ENCODE results near the gene LRRFIP2.

LRRFIP2 gene

DNA sequence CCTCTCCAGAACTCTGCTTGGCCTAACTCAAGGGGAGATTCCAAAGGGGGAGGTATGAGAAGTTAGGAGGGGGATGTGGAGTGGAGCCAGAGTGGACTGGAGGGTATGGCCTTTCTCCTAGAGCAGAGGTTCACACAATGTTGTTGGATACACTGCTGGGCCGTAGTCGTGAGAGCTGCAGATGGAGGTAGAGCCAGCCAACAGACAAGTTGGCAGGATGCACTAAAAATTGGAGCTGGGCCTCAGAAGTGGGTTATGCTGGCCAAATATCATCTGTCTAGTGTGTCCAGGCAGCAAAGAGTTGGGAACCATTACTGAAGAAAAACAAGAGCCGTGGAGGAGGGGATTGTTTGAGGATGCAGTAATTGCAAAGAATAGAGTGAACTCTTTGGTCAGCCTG is 27.7 kb upstream of the LRRFIP2 start:
- no peak overlapping the region for H3K4me3 ChIP-seq (ENCODE audit: low read length)
- TF ChIP-seq, protein P1, sequence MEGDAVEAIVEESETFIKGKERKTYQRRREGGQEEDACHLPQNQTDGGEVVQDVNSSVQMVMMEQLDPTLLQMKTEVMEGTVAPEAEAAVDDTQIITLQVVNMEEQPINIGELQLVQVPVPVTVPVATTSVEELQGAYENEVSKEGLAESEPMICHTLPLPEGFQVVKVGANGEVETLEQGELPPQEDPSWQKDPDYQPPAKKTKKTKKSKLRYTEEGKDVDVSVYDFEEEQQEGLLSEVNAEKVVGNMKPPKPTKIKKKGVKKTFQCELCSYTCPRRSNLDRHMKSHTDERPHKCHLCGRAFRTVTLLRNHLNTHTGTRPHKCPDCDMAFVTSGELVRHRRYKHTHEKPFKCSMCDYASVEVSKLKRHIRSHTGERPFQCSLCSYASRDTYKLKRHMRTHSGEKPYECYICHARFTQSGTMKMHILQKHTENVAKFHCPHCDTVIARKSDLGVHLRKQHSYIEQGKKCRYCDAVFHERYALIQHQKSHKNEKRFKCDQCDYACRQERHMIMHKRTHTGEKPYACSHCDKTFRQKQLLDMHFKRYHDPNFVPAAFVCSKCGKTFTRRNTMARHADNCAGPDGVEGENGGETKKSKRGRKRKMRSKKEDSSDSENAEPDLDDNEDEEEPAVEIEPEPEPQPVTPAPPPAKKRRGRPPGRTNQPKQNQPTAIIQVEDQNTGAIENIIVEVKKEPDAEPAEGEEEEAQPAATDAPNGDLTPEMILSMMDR (conservative IDR thresholded peaks at IDR 0.05; ENCODE audit: low read depth, low read length) = no peak
- no peak for DNase-seq (ENCODE audit: low read depth)

DNA sequence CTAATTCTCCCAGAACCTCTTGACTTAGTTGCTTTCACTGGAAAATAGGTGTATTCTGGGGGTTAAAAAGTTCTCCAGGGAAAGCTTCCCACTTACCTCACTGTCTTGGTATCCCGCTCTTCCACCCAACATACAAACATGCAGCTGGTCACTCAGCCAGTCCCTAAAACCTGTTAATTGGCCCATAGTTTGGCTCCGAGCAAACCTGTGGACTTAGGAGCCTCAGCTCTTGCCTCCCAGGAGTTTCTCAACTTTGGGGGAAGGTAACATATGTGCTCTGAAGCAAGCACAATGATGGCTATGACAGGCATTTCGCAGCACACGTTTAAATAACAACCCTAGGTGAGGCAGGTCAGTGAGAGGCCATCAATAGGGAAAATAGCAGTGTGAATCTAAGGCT is 25.8 kb upstream of the LRRFIP2 start:
- TF ChIP-seq, protein P1 (conservative IDR thresholded peaks at IDR 0.05; ENCODE audit: low read depth, low read length) = no peak

DNA sequence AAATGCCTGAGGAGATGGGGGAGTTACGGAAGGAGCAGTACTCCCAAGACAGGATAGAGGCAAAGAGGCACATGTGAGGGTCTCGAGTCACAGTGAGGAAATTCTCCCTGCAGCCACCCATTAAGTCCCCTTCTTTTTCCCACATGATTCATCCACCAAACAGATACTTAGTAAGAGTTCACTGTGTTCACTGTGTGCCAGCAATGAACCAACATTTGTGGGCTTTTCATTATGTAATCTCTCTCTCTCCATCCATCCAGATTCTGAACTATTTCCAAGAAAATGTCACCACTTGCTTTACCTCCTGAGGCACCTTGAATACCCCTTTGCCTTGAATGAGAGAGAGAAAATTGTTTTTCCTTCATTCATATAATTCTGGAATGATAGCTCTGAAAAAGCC is 24.6 kb upstream of the LRRFIP2 start:
- TF ChIP-seq, protein P1 (conservative IDR thresholded peaks at IDR 0.05; ENCODE audit: low read depth, low read length) = no peak
- H3K4me3 ChIP-seq (ENCODE audit: low read length) = no peak overlapping the region
- DNase-seq (ENCODE audit: low read depth) = peak; percentile 73

More for the DNA sequence above, 25.8 kb upstream of the LRRFIP2 start:
- DNase-seq (ENCODE audit: low read depth) = no peak
- H3K4me3 ChIP-seq (ENCODE audit: low read length) = no peak overlapping the region

DNA sequence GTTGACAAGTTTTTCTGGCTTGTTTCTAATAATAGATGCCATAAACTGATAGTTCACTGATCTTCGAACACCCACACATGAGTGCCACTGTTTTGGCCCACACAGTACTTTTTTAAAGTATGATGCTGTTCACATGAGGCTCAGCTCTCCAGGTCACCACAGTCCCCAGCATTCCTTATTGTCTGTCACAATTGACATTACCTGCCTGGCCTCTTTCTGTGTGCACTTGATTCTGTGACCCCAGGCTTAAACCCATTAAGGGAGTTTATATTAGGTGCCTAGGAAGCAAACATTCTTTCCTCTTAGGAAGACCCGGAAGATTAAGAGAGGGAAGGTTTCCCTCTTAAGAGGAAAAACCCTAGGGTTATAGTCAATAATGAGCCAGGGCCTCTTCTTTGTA is 24.2 kb upstream of the LRRFIP2 start:
- TF ChIP-seq, protein P1 (conservative IDR thresholded peaks at IDR 0.05; ENCODE audit: low read depth, low read length) = no peak
- H3K4me3 ChIP-seq (ENCODE audit: low read length) = no peak overlapping the region
- no peak for DNase-seq (ENCODE audit: low read depth)

DNA sequence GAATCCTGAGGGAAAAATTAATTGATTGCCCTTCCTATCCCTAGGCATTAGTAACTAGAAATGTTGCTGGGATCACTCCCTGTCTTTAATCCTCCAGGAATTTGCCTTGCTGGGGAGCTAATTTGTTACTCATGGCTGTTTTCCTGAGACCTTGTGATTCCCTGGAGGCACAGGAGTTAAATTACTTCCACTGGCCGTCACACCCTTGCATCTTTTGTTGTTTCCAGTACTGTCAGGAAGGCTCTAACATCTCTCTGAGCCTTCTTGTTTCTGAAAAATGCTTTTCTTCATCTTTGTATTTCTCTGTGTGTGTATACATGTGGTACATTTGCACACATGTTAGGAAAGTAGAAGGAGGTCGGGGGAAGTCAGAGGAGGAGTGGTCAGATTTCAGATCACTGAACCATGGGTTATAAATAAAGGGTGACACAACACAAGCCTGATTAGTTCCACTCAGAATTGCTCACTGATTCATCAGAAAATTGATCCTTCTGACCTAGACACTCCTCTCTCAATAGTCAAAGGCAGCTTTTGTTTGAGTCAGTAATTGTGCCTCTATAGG is 23.5 kb upstream of the LRRFIP2 start:
- TF ChIP-seq, protein P1 (conservative IDR thresholded peaks at IDR 0.05; ENCODE audit: low read depth, low read length) = no peak
- peak; percentile 84 for DNase-seq (ENCODE audit: low read depth)
- H3K4me3 ChIP-seq (ENCODE audit: low read length) = no peak overlapping the region

DNA sequence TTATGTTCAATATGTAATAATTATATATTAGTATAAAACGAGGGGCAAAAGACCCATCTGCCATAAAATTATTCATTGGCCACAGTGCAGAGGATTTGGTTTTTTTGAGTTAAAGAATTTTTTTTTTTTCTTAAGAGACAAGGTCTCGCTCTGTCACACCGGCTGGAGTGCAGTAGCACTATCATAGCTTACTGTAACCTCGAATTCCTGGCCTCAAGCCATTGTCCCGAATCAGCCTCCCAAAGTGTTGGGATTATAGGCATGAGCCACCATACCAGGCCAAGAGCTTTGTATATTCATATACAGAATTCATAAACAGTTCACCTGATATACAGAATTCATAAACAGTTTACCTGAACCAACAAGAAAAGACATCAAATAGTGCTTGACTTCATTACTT is 20.2 kb upstream of the LRRFIP2 start:
- DNase-seq (ENCODE audit: low read depth) = no peak
- no peak overlapping the region for H3K4me3 ChIP-seq (ENCODE audit: low read length)
- TF ChIP-seq, protein P1 (conservative IDR thresholded peaks at IDR 0.05; ENCODE audit: low read depth, low read length) = no peak

DNA sequence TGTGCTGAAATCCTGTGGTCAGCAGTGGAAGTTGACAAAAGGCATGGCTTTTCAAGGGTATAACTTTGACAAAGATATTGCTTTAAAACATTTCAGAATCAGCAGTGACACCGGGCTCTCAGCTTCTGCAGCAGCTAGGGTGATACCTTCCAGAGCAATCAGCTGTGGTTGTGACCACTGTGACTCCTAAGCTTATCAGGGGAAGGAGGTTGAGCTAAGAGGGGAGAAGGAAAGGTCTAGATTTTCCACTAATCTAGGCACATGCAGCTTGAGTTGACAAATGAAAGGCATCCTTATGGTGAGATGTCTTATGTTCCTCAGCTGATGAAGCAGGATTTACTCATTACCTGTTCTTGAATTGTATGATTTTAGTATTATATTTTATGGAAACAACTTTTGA is 16.3 kb upstream of the LRRFIP2 start:
- TF ChIP-seq, protein P1 (conservative IDR thresholded peaks at IDR 0.05; ENCODE audit: low read depth, low read length) = no peak
- no peak for DNase-seq (ENCODE audit: low read depth)

More for the DNA sequence above, 16.3 kb upstream of the LRRFIP2 start:
- H3K4me3 ChIP-seq (ENCODE audit: low read length) = no peak overlapping the region
